HCT116 (cell line): ENCODE data around the gene HAT1. TPM values are rescaled to one million over a fixed set of nuclear protein-coding genes. Genes with fewer than 3 reads are reported as not detected.

Experiments
- total RNA-seq: library from RNA; stranded (reverse); gene quantifications from one replicate; pipeline ENCODE4 v1.2.1, GENCODE V29; 2021; ENCODE audit not compliant: unreplicated experiment

Gene HAT1
- total RNA-seq, 1 experiment from 2014 or later, result 72.6 TPM

Other genes with a start within 250 kb of the HAT1 start
- gene DYNC1I2, start 235.0 kb upstream of the HAT1 start, total RNA-seq, result 39.4 TPM
- 16.0 TPM for gene SLC25A12, start 28.2 kb upstream of the HAT1 start, total RNA-seq
- gene METAP1D, start 77.5 kb downstream of the HAT1 start, total RNA-seq, result 15.8 TPM
- gene DLX1, start 163.0 kb downstream of the HAT1 start, total RNA-seq, result 2.0 TPM
- 3.7 TPM for gene DLX2, start 180.4 kb downstream of the HAT1 start, total RNA-seq